H1 (cell line): ENCODE measurements around the gene UBQLN1.

ENCODE experiments used
- CBX5 ChIP-seq: fragments of 300-800, 300-1000 bp; sonication (generic); IDR thresholded peaks from 2 replicates; pipeline ENCODE4 v1.7.1; 2016; ENCODE audit warnings: antibody characterized with exemption, low read length, low read depth
- CEBPB ChIP-seq: IDR thresholded peaks from 2 replicates; pipeline ENCODE4 v1.6.1; 2012; ENCODE audit warnings: low read depth, low read length
- CHD1 ChIP-seq: IDR thresholded peaks from 2 replicates; pipeline ENCODE4 v1.6.1; 2012; ENCODE audit warnings: low read depth, low read length, improper control_type of control experiment
- CTCF ChIP-seq, 3 experiments: IDR thresholded peaks; 1 replicate in 2 of 3; 2 replicates in 1 of 3; pipeline versions ENCODE4 v1.5.1 to v1.6.1; 2011; ENCODE audit warnings: low read length in 3 of 3, mild to moderate bottlenecking in 3 of 3, inconsistent platforms in 2 of 3, low read depth in 1 of 3, moderate library complexity in 1 of 3; ENCODE audit not compliant: insufficient read depth in 1 of 3; ENCODE audit errors: control extremely low read depth in 1 of 3
- EP300 ChIP-seq, 2 experiments: IDR thresholded peaks; 1 replicate in 1 of 2; 2 replicates in 1 of 2; pipeline ENCODE4 v1.6.1; 2011 to 2012; ENCODE audit warnings: low read depth in 2 of 2, low read length in 2 of 2, mild to moderate bottlenecking in 2 of 2, borderline replicate concordance in 1 of 2, inconsistent platforms in 1 of 2, moderate library complexity in 1 of 2
- EZH2 ChIP-seq: fragments of 200-600 bp; sonication (generic); IDR thresholded peaks from 2 replicates; pipeline ENCODE4 v1.7.1; 2012; ENCODE audit warnings: low read depth, mild to moderate bottlenecking, moderate library complexity, low read length, inconsistent platforms; ENCODE audit not compliant: severe bottlenecking
- HDAC6 ChIP-seq: IDR thresholded peaks from one replicate; pipeline ENCODE4 v1.7.1; 2012; ENCODE audit warnings: low read depth, mild to moderate bottlenecking, inconsistent platforms, low read length, moderate library complexity
- MAX ChIP-seq: IDR thresholded peaks from 2 replicates; pipeline ENCODE4 v1.6.1; 2012; ENCODE audit warnings: inconsistent platforms
- POLR2A ChIP-seq, 2 experiments: IDR thresholded peaks; 1 replicate in 1 of 2; 2 replicates in 1 of 2; pipeline ENCODE4 v1.6.1; 2011; ENCODE audit warnings: low read depth in 2 of 2, low read length in 2 of 2, mild to moderate bottlenecking in 2 of 2; ENCODE audit errors: control extremely low read depth in 1 of 2
- POLR2AphosphoS5 ChIP-seq: IDR thresholded peaks from 2 replicates; pipeline ENCODE4 v1.6.1; 2011; ENCODE audit warnings: low read depth, low read length

DNA sequence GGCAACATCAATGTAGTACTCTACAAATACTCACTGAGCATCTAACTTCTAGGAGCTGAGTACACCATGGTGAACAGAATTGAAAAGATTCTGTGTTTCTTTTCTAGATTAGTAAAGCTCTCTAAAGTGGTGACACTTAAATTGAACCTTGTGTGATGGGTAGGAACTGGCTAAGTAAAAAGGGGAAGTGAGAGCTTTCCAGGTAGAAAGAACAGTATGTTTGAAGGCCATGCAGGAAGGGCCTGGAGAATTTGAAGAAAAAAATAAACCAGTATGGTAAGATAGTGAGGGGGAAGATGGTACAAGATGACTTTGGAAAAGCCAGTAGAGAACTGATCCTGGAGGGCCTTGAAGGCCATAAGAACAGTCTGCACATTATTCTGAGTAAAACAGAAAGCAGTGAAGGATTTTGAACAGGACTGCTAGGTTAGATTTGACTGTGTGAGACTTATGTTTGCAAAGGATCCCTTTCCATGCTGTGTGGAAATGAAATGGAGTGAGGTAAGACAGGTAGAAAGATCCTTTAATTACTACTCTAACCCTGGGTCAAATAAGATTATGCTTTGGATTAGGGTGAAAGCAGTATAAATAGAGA, 46.7 kb upstream of the UBQLN1 start:
- no peak for TF ChIP-seq EZH2
- TF ChIP-seq CTCF (IDR thresholded peaks at IDR 0.05; ENCODE audit: control extremely low read depth in 1 of 3, insufficient read depth in 1 of 3, low read depth in 1 of 3, low read length in 3 of 3), result no peak
- TF ChIP-seq EP300 (IDR thresholded peaks at IDR 0.05; ENCODE audit: borderline replicate concordance in 1 of 2, low read depth in 2 of 2, low read length in 2 of 2), result no peak
- no peak for TF ChIP-seq MAX
- no peak for TF ChIP-seq CBX5
- no peak for TF ChIP-seq POLR2AphosphoS5
- TF ChIP-seq HDAC6, result no peak
- no peak for TF ChIP-seq POLR2A (IDR thresholded peaks at IDR 0.05; ENCODE audit: control extremely low read depth in 1 of 2, low read depth in 2 of 2, low read length in 2 of 2)
- no peak for TF ChIP-seq CEBPB
- no peak for TF ChIP-seq CHD1
